OCI-LY3 (cell line): ENCODE measurements around the gene PRR32.

Experiments
- H2AFZ ChIP-seq: fragments of 200-600, 300-600 bp; shearing (Covaris generic); 2 replicates; pipeline ENCODE4 v1.6.0; 2014; ENCODE audit warnings: antibody characterized with exemption, low read depth, low read length
- H3K27ac ChIP-seq: fragments of 200-600, 300-600 bp; sonication (generic); 2 replicates; pipeline ENCODE4 v1.5.1; 2014; ENCODE audit warnings: mild to moderate bottlenecking, low read length, moderate library complexity, mixed read lengths
- H3K27me3 ChIP-seq: fragments of 200-600, 300-600 bp; sonication (generic); 2 replicates; pipeline ENCODE4 v1.6.1; 2014; ENCODE audit warnings: low read depth, low read length, mixed read lengths
- H3K36me3 ChIP-seq: fragments of 200-600, 300-600 bp; sonication (generic); replicated peaks from 2 replicates; pipeline ENCODE3; 2014; ENCODE audit warnings: low read depth, low read length, mixed read lengths
- H3K4me1 ChIP-seq: fragments of 300-600, 200-600 bp; sonication (generic); 2 replicates; pipeline ENCODE4 v1.6.1; 2014; ENCODE audit warnings: low read length, mixed read lengths
- H3K4me2 ChIP-seq: fragments of 200-600, 300-600 bp; sonication (generic); 2 replicates; pipeline ENCODE4 v1.6.1; 2014; ENCODE audit warnings: low read length, mixed read lengths
- H3K4me3 ChIP-seq: fragments of 300-600, 200-600 bp; sonication (generic); 2 replicates; pipeline ENCODE4 v1.5.1; 2014; ENCODE audit warnings: antibody characterized with exemption, mild to moderate bottlenecking, low read length, moderate library complexity
- H3K79me2 ChIP-seq: fragments of 300-600, 200-600 bp; shearing (Covaris generic); 2 replicates; pipeline ENCODE4 v1.6.1; 2014; ENCODE audit warnings: mild to moderate bottlenecking, low read length, mixed read lengths
- H3K9ac ChIP-seq: fragments of 300-600, 200-600 bp; shearing (Covaris generic); 2 replicates; pipeline ENCODE4 v1.6.0; 2014; ENCODE audit warnings: mild to moderate bottlenecking, low read length, moderate library complexity
- H3K9me3 ChIP-seq: fragments of 200-600, 300-600 bp; shearing (Covaris generic); 2 replicates; pipeline ENCODE4 v1.6.1; 2014; ENCODE audit warnings: low read length, mixed read lengths; ENCODE audit not compliant: insufficient read depth
- H4K20me1 ChIP-seq: fragments of 200-600, 300-600 bp; sonication (generic); 2 replicates; pipeline ENCODE4 v1.6.1; 2016; ENCODE audit warnings: low read length, mixed read lengths; ENCODE audit not compliant: insufficient read depth
- EZH2phosphoT487 ChIP-seq: fragments of 200-600 bp; shearing (Covaris generic); IDR thresholded peaks from 2 replicates; pipeline ENCODE4 v1.6.1; 2018; ENCODE audit warnings: antibody characterized with exemption, mixed run types, low read depth
- TF ChIP-seq, protein P1 (sequence below): fragments of 200-600, 300-600 bp; sonication (generic); IDR thresholded peaks from 2 replicates; pipeline ENCODE4 v1.5.1; 2014; ENCODE audit warnings: antibody characterized with exemption, low read length, low read depth

Gene PRR32

GRCh38 chrX:126836186-126836585 lies 16.7 kb downstream of the PRR32 start:
- H2AFZ ChIP-seq: no peak overlapping the region
- H4K20me1 ChIP-seq: no peaks in the 10 kb centered on the region
- no peak overlapping the region for H3K4me2 ChIP-seq
- H3K4me3 ChIP-seq: no peak overlapping the region
- no peak overlapping the region for H3K9ac ChIP-seq
- no peak for TF ChIP-seq EZH2phosphoT487
- TF ChIP-seq, protein P1, sequence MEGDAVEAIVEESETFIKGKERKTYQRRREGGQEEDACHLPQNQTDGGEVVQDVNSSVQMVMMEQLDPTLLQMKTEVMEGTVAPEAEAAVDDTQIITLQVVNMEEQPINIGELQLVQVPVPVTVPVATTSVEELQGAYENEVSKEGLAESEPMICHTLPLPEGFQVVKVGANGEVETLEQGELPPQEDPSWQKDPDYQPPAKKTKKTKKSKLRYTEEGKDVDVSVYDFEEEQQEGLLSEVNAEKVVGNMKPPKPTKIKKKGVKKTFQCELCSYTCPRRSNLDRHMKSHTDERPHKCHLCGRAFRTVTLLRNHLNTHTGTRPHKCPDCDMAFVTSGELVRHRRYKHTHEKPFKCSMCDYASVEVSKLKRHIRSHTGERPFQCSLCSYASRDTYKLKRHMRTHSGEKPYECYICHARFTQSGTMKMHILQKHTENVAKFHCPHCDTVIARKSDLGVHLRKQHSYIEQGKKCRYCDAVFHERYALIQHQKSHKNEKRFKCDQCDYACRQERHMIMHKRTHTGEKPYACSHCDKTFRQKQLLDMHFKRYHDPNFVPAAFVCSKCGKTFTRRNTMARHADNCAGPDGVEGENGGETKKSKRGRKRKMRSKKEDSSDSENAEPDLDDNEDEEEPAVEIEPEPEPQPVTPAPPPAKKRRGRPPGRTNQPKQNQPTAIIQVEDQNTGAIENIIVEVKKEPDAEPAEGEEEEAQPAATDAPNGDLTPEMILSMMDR: no peak
- H3K27me3 ChIP-seq: no peaks in the 10 kb centered on the region
- H3K79me2 ChIP-seq: no peaks in the 10 kb centered on the region
- H3K4me1 ChIP-seq: no peaks in the 10 kb centered on the region
- no peaks in the 10 kb centered on the region for H3K9me3 ChIP-seq
- H3K27ac ChIP-seq: no peak overlapping the region
- H3K36me3 ChIP-seq: no peaks in the 10 kb centered on the region

DNA sequence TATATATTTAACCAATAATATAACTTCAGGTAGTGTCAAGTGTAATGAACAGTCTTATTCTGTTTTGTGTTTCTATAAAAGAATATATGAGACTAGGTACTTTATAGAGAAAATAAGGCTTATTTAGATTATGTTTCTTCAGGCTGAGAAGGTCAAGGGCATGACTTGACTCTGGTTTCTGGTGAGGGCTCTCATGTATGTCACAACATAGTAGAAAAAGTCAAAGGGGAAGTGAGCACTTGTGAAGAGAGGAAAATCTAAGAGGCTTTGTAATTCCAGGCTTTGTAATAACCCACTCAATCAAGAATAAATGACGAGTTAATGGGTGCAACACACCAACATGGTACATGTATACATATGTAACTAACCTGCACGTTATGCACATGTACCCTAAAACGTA lies 27.6 kb downstream of the PRR32 start:
- Histone ChIP-seq H4K20me1 (no peaks in the 10 kb centered on the region), H3K79me2 (no peaks in the 10 kb centered on the region), H3K27me3 (no peaks in the 10 kb centered on the region), H2AFZ (no peak overlapping the region), H3K4me3 (no peak overlapping the region), H3K36me3 (no peaks in the 10 kb centered on the region), H3K27ac (no peak overlapping the region), H3K9ac (no peak overlapping the region), H3K4me1 (no peaks in the 10 kb centered on the region), H3K9me3 (no peaks in the 10 kb centered on the region), H3K4me2 (no peak overlapping the region)
- TF ChIP-seq, protein P1: no peak
- TF ChIP-seq EZH2phosphoT487: no peak

DNA sequence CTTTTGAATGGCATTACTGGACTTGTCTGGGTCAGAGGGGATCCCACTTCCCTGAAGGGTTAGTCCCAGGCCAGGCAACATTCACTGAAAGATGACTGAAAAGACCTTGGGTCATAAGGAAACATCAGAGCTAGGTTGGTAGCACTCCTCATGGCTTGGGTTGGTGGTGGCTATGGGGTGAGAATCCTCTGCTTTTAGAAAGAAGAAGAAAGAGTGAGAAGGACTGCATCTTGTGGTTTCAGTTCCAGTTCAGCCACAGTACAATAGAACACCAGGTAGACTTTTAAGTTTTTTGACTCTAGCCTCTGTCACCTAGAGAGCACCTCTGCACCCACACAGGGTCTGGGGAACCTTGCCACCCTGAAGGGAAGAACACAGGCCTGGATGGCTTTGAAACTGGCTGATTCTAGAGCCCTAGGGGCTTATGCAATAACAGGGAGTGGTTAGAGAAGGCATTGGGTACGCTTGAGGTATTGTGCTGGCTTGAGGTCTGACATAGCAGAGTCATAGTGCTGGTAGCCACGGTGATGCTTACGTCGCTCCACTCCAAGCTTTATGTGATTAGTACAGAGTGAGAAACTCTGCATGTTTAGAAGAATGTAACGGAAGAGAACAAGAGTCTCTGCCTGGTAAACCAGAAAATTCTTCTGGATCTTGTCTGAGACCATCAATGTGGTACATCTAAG lies 36.5 kb downstream of the PRR32 start:
- Histone ChIP-seq H3K27me3 (no peaks in the 10 kb centered on the region), H3K9me3 (no peaks in the 10 kb centered on the region), H2AFZ (no peak overlapping the region), H3K27ac (no peak overlapping the region), H3K9ac (no peak overlapping the region), H4K20me1 (no peaks in the 10 kb centered on the region), H3K36me3 (no peaks in the 10 kb centered on the region), H3K4me2 (no peak overlapping the region), H3K4me3 (no peak overlapping the region), H3K4me1 (no peaks in the 10 kb centered on the region), H3K79me2 (no peaks in the 10 kb centered on the region)
- TF ChIP-seq, protein P1: no peak
- TF ChIP-seq EZH2phosphoT487: no peak
